ENCODE data around the gene DYDC2.

The DYDC2 gene

GRCh38 chr10:80372675-80373074 is 16.1 kb downstream of the DYDC2 start:
- DNase-seq (ENCODE audit: low read depth), result no peak

GRCh38 chr10:80373502-80373901 is 16.9 kb downstream of the DYDC2 start:
- no peak for DNase-seq (ENCODE audit: low read depth)

DNA sequence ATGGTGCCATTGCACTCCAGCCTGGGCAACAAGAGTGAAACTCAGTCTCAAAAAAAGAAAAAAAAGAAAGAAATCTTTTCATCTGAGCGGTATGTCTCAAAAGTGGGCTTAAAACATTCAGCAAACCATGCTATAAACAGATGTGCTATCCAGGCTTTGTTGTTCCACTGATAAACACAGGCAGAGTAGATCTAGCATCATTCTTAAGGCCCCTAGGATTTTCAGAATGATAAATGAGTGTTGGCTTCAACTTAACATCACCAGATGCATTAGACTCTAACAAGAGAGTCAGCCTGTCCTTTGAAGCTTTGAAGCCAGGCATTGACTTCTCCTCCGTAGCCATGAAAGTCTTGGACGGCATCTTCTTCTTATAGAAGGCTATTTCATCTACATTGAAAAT is 23.1 kb downstream of the DYDC2 start:
- no peak for DNase-seq (ENCODE audit: low read depth)

GRCh38 chr10:80380185-80380584 is 23.6 kb downstream of the DYDC2 start:
- DNase-seq (ENCODE audit: low read depth), result no peak

- no peak for DNase-seq (ENCODE audit: low read depth)
Observed at GRCh38 chr10:80382989-80383388, 26.4 kb downstream of the DYDC2 start.

- DNase-seq (ENCODE audit: low read depth), result no peak
Observed at GRCh38 chr10:80390740-80391139, 34.2 kb downstream of the DYDC2 start.

DNA sequence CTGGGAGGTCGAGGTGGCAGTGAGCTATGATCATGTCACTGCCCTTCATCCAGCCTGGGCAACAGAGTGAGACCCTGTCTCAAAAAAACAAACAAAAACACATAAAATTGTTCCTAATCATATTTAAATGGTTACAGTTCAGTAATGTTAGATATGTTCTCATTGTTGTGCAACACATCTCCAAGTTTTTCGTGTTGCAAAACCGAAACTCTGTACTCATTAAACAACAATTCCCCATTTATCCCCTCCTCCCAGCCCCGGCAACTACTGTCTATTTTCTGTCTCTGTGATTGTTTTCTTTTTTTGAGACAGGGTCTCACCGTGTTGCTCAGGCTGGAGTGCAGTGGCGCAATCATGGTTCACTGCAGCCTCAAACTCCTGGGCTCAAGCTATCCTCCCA is 35.7 kb downstream of the DYDC2 start:
- no peak for DNase-seq (ENCODE audit: low read depth)

DNA sequence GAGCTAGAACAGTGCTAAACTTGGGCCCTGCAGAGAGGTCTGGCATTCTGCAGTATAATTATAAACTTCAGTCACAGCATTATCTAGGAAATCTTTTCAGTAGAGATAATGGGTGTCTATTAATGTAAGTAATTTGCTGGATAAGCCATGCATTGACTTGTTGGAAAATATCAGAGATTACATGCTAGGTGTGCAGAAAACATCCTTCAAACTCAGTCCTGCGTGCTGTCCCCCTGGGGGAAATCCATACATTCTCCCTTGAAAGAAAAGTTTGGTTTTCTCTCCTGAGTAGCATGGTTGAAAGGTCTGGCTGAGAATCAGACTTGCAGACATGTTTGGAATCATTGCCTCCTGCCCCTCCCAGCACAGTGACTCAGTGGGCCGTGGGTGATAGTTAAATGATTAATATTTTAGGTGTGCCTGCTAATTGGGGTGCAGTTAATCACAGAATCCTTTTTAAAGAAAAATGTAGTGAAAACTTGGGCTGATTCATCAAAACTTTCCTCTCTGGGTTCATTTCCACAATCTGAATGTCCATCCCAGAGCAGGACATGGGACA is 37.9 kb downstream of the DYDC2 start:
- DNase-seq (ENCODE audit: low read depth), result no peak

DNA sequence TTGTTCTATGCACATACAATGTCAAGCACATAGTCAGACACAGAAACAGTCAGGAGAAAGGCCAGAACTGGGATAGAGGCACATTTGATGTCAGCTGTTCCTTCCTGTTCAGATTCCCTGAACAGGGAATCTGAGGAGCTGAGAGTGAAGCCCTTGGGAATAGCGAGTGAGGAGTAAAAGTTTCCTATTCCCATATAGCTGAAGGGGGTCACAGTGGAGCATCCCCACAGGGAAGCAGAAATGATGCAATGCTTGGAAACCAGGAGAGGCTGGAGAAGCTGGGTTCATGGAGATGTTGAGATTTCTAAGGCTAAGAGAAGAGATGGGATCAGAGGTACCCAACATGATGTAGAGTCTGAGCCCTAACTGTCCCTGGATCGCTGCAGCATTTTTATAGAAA is 40.4 kb downstream of the DYDC2 start:
- DNase-seq (ENCODE audit: low read depth), result no peak

DNA sequence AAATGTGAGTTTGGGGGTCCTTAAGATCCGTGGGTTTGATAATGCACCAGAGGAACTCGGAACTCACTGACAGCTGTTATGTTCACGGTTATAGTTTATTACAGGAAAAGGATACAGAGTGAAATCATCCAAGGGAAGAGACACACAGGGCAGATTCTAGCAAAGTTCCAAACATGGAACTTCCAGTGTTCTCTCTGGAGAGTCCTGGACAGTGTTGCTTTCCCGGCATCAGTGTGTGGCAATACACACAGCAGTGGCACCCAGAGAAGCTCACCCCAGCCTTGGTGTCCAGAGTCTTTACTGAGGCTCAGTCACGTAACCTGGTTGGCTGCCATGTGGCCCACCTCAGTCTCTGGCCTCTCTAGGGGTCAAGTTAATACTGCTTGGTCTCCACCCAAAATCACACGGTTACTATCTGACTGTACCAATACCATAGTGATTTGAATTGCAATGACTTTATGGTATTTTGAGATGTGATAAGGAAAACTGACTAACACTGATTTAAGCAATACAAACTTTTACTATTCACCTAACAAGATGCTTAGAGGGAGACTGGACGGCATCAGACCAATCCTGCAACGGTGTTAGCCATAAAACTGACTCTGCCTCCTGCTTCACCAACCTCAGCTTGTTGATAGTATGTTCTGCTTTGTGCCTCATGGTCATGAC is 43.7 kb downstream of the DYDC2 start:
- DNase-seq (ENCODE audit: low read depth), result no peak

GRCh38 chr10:80405035-80405434 is 48.5 kb downstream of the DYDC2 start:
- DNase-seq (ENCODE audit: low read depth), result no peak

DNA sequence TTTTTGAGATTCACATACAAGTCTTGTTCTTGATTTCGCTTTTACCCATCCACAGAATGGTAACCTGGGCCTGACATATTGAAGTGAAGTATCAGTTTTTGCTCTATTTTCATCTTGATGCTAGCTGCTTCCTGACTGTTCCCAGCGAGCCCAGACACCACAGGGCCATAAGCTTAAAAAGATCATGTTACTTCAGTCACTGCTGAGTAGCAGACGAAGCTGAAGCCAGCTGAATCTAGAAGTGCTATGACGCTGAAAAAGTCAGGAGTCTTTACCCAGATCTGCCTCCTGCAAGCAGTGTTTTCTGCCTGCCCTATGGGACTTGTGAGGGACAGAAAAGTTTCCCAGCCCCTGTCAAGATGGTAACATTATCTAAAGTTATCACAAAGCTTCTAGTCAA is 49.0 kb downstream of the DYDC2 start:
- no peak for DNase-seq (ENCODE audit: low read depth)

- no peak for DNase-seq (ENCODE audit: low read depth)
Observed at GRCh38 chr10:80406204-80406603, 49.6 kb downstream of the DYDC2 start.

DNA sequence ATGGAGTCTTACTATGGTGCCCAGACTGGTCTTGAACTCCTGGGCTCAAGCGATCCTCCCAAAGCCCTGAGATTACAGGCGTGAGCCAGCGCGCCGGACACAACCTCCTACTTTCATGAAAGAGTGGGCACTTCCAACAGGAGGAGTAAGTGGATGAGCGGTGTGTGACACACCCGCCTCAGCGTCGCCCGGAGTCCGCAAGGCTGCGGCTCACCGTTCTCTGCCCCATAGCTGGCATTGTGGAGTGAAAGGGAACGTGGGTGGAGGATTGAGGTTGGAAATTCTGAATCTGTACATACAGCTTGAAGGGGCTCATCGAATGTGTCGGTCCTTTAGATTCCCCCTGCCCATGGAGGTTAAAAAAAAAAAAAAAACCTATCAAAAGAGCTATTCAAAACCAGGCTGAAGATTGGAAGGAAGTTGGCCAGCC is 51.2 kb downstream of the DYDC2 start:
- DNase-seq (ENCODE audit: low read depth), result no peak

GRCh38 chr10:80408242-80409101 is 51.9 kb downstream of the DYDC2 start, which contains the start of gene PRXL2A:
TSS of gene PRXL2A (plus strand) at chr10:80408551. CDS start at chr10:80420468, 11,917 bp downstream.
- peak; percentile 56 for DNase-seq (ENCODE audit: low read depth)

DNA sequence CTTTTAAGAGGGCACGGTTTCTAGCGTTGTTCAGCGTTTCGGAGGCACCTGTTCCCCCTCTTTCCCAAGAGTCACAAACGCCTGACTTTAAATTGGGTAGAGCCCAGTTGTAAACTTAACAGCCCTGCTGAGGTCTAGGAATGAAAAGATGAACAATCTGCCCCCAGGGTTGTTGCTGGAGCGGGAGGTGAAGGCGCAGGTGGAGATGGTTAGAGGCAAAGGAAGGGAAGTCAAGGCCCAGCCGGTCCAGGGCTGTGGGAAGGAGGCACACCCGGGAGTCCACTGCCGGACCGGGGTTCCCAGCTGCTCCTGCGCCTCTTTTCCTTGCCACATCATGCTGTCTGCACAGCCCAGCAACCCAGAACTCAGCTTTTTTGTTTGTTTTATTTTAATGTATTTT is 52.5 kb downstream of the DYDC2 start:
- DNase-seq (ENCODE audit: low read depth), result no peak

DNA sequence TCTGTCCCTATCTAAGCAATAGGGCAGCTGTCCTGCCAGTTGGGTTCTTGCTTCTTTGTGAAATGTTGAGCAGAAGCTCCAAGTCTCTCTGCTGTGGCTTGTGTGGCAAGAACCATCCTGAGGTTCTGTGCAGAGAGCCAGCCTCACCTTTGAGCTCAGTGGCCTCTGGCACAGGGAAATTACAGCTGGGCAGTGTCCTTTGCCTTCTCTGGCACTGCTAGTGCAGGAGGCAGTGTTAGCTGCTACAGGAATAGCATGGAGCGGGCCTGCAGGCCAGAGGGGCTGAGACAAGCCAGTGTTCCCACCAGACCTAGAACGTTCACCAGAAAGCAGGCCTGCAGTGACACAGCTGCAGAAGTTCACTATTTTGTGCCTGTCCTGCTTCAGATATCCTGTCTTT is 53.5 kb downstream of the DYDC2 start:
- DNase-seq (ENCODE audit: low read depth), result no peak

DNA sequence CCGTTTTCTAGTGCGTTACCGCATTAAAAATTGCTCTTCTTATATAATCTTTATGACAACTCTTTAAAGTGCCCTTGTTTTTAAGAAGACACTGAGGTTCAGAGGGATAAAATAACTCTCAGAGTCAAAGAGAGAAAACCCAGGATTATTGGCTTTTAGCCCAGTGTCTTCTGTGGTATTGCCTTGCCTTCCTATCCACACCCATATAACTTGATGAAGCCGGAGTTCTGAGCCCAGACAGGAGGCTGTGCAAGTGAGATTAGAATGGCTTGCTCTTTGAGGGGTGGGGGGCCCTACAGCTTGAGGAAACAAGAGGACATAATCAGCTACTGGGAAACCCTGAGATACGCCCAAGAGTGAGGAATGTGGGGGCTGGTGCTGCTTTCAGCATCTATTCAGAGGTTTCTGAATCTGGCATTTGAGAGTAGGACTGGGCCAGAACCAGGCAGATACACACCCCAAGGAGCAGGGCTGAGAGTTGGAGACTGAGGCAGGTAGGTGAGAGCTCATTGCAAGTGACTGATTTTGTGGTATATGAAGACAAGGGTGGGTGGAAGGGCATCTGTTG is 54.1 kb downstream of the DYDC2 start:
- DNase-seq (ENCODE audit: low read depth), result no peak

GRCh38 chr10:80411267-80411668 is 54.7 kb downstream of the DYDC2 start:
- DNase-seq (ENCODE audit: low read depth), result no peak

DNA sequence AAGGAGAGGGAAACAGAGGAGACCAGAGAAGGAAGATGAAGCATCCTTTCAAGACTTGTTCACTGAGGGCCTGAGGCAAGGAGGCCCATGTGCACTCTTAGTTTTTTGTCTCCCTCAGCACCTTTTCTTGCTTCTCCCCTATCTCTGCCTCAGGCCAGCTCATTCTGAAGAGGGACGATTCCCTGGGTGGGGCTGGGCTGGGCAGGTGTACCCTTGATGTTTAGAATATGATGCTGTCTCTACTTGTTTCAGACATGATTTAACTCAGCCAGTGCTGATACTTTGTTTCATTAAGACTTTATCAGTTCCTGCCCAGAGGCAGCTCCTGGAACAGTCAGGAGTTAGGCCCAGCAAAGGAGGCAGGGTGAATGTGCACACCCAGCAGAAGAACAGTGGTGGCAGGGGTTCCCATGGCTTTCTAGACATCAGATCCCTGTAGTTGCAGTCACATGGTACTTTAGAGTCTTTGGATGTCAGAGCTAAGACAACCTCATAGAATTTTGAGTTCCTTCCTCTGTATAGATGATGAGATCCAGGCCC is 55.2 kb downstream of the DYDC2 start:
- no peak for DNase-seq (ENCODE audit: low read depth)

GRCh38 chr10:80412486-80412885 is 55.9 kb downstream of the DYDC2 start:
- no peak for DNase-seq (ENCODE audit: low read depth)

- no peak for DNase-seq (ENCODE audit: low read depth)
Observed at GRCh38 chr10:80413271-80413996, 56.9 kb downstream of the DYDC2 start.
